PFSK-1 (cell line): Measurements from ENCODE around the gene DNAAF1.

Experiments
- POLR2AphosphoS5 ChIP-seq: IDR thresholded peaks from 2 replicates; pipeline ENCODE4 v1.6.1; 2012; ENCODE audit warnings: low read depth, mild to moderate bottlenecking, control low read depth, low read length, moderate library complexity
- SIN3A ChIP-seq: IDR thresholded peaks from 2 replicates; pipeline ENCODE4 v1.6.1; 2012; ENCODE audit warnings: mild to moderate bottlenecking, low read length, moderate library complexity, borderline replicate concordance; ENCODE audit not compliant: insufficient read depth
- TF ChIP-seq, protein P1 (sequence below), 2 experiments: IDR thresholded peaks; 2 replicates each; pipeline versions ENCODE4 v1.6.1 to v1.8.0; 2011 to 2012; ENCODE audit warnings: low read depth in 2 of 2, low read length in 2 of 2, control low read depth in 1 of 2, inconsistent platforms in 1 of 2, mild to moderate bottlenecking in 1 of 2, moderate library complexity in 1 of 2; ENCODE audit not compliant: insufficient read depth in 1 of 2

DNA sequence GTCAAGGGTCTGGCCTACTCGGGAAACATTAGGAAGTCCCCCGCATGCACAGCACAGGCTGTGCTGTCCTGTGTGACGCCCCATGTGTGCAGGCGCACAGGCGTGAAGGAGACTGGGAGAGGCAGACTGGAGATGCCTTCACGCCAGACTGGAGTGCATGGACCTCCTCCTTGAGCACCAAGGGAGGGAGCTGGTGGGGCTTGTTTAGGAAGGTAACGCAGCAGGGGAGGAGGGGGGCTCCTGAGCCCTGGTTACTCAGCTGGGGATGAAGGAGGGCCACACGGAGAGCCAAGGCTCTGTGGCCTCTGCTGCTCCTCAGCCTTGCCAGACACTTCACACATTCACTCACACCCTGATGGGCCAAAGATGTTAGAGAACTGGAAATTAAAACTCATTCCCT is 7.8 kb upstream of the DNAAF1 start:
- TF ChIP-seq POLR2AphosphoS5 (no peak), SIN3A (no peak)
- TF ChIP-seq, protein P1, sequence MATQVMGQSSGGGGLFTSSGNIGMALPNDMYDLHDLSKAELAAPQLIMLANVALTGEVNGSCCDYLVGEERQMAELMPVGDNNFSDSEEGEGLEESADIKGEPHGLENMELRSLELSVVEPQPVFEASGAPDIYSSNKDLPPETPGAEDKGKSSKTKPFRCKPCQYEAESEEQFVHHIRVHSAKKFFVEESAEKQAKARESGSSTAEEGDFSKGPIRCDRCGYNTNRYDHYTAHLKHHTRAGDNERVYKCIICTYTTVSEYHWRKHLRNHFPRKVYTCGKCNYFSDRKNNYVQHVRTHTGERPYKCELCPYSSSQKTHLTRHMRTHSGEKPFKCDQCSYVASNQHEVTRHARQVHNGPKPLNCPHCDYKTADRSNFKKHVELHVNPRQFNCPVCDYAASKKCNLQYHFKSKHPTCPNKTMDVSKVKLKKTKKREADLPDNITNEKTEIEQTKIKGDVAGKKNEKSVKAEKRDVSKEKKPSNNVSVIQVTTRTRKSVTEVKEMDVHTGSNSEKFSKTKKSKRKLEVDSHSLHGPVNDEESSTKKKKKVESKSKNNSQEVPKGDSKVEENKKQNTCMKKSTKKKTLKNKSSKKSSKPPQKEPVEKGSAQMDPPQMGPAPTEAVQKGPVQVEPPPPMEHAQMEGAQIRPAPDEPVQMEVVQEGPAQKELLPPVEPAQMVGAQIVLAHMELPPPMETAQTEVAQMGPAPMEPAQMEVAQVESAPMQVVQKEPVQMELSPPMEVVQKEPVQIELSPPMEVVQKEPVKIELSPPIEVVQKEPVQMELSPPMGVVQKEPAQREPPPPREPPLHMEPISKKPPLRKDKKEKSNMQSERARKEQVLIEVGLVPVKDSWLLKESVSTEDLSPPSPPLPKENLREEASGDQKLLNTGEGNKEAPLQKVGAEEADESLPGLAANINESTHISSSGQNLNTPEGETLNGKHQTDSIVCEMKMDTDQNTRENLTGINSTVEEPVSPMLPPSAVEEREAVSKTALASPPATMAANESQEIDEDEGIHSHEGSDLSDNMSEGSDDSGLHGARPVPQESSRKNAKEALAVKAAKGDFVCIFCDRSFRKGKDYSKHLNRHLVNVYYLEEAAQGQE (IDR thresholded peaks at IDR 0.05; ENCODE audit: insufficient read depth in 1 of 2, low read depth in 2 of 2, low read length in 2 of 2), result no peak
